GM19372 (cell line): Measurements from ENCODE around the gene LRRC38.

Experiments
- ATAC-seq: cut with Tn5 transposase; IDR thresholded peaks from one replicate; pipeline ENCODE4 v1.9.1; 2021; ENCODE audit warnings: mild to moderate bottlenecking, low read depth, moderate library complexity; ENCODE audit not compliant: unreplicated experiment

LRRC38 gene

DNA sequence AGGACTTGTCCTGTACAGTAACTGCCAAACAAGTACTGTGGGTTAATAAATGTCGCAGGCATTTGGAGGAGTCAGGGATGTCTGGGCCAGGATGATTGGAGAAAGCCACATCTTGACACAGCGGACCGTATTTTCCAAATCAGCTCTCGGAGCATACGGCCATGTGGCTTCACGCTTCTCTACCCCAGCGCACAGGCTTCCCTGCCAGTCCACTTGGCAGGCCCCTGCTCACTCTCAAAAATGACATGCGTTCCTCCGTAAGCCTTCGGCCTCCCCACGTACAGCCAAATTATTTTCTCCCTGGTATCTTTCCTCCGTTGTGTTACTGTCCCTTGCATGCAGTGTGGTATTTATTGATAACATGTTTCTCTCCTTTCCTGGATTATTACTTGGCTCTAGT is 7.2 kb upstream of the LRRC38 start:
- ATAC-seq, result no peak

DNA sequence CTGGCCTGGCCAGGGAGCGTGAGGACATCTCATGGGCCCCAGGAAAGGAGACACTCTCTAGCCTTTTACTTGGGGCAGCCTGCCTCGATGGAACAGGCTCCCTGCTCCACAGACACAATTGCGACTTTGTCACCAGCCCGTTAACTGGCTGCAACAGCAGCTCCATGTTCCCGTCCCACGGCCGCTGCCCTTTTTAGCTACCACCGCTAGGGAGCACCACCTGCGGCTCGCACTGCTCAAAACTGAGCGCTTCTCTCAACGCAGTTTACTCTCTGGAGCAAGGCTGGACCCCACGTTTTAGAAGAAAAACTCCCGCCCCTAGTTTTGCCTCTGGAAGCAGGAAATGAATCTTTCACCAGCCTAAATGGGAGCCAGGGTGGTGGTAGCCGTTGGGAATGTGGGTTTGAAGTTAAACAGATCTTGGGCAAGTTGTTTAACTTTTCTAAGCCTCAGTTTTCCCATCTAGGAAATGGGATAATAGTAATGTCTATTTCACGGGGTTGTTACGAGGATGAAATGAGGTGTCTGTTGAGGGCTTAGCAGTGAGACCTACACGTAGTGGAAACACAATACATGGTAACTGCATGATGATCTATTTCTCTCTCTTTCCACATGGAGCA is 3.5 kb upstream of the LRRC38 start:
- no peak for ATAC-seq

DNA sequence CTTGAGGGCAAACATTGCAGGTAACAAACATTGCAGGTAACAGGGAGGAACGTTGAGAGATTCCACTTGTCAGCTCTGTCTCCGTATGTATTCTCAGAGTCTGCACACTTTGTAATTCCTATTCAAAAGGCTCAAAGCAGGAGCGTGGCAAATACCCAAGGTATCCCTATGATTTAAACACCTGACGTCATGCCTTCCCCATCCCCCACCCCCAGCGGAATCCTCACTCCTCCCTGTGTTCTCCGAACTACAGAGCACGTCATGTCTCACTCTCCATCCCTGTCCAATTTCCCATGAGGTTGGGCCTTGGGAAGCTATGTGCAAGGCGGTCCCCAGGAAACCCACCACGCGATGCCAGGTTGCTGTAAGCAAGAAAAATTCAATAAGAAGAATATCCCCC is 2.8 kb upstream of the LRRC38 start:
- no peak for ATAC-seq

DNA sequence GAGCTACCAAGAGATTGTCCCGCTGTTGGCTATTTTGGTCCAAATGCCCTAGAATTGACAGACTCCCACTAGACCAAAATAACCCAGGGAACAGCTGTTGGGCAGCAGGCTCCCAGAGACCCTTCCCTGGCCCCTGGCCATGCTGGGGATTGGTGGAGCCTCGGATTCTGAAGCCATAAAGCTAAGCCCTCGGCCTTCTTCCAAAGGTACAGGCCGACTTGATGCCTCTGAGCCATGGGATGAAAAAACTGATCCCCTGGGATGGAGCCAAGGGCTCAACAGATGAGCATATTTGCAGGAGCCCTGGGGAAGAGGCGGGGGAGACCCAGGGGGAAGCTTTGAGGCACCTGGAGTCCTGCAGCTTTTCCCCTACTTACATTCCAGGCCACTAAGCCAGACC is 1.0 kb upstream of the LRRC38 start:
- ATAC-seq, result no peak

DNA sequence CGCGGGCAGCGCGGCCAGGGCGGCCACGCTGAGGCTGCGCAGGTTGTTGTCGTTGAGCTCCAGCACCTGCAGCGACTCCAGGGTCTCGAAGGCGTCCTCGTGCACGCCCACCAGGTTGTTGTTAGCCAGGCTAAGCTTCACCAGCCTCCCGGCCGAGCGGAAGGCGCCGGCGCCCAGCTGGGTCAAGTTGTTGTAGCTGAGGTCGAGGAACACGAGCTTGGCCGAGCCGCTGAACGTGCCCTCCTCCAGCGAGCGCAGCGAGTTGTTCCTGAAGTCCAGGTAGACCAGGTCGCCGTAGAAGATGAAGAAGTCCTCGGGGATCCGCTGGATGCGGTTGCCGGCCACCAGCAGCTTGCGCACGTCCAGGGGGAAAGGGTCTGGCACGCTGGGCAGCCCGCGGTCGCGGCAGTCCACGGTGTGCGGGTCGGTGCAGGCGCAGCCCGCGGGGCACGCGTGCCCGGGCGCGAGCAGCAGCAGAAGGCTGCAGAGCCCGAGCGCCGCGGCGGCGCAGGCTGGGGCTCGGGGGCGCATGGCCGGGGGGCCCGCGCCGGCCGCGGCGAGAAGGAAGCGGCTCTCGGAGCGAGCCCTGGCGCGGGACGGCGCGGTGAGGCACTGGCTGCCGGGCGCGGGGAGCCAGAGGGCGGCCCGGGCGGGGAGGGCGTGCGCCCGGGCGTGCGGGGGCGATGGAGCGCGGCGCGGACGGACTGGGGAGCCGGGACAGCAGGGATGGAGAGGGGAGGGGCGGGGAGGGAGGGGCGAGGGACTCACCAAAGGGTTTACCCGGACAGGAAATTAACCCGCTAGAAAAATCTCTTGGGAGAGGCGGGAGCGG is 524 bp downstream of the LRRC38 start:
- ATAC-seq, result no peak

DNA sequence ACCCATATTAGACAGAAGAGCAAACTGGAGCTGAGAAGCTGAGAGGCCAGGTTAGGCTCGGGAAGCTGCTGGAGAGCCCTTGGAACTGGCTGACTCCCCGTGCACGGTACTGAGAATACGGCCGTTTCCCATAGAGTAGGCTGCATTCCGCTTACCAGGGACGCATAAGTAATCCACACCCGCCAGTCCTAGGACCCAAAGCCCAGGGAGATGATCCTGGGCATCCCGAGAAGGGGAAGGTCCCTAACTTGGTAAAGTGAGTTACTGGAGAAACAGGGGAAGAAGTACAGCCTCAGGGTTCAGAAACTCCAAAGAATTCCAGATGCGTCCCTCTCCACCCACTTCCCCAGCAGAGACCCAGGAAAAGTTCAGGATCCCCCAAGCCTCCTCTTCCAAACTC is 1.3 kb downstream of the LRRC38 start:
- no peak for ATAC-seq

DNA sequence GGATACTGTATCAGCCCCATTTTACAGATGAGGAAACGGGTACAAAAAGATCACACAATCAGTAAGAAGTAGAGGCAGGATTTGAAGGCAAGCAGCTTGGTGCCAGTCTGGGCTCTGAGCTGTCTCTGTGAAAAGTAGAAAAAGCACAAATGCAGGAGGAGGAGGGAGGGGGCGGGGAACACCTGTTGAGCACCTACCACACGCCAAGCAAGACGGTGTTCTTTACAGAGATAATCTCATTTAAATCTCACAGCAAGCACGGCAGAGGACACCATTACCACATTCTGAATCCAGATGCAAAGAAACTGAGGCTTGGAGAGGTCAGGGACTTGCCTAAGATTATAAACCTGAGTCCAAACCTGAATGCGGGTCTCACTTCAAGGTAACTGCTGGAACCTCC is 3.3 kb downstream of the LRRC38 start:
- no peak for ATAC-seq

DNA sequence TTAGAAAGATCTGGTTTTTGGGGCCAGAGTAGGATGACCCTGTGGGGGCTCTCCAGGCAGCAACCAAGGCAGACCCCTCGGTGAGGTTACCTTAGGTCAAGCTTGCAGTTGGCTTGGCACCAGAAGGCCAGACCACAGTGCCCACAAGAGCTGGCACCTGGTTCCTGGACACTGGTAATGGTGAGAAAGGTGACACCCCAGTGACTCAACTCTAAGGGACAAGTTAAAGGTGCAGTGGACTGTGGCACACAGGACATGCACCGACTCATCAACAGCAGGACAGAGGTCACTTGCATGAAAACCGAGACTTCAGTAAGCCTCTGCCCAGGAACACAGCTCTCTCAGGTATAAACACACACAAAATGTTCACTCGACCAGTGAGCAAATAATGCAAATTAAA is 6.7 kb downstream of the LRRC38 start:
- ATAC-seq, result no peak

DNA sequence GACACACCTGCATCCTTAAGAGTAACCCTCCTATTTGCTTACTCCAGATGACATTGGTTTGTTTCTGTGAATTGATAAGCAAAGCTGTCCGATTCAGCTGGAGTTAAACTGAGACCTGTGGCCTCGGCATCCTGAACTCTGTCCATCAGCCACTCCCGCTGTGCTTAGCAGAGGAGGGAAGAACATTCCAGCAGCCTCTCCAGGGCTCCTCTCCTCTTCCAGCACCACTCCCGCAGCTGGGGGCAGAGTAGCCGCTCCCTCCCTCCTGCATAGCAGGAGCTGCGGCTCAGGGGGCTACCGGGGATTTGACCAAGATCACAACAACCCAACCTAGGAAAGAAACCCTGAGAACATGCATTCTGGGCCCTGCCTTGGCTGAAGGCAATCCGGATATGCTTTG is 8.8 kb downstream of the LRRC38 start:
- ATAC-seq, result no peak

DNA sequence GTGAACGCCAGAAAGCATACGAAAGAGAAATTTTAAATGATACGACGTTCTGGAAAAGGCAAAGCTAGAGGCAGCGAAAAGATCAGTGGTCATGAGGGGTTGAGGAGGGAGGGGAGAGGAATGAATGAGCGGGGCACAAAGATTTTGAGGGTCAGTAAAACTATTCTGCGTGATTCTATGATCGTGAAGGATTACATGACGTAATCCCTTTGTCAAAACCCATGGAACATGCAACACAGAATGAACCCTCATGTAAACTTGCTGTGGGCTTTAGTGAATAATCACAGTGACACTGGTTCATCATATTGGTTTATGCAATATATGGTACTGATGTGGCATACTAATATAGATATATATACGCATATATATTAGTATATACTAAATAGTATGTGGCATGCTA is 13.0 kb downstream of the LRRC38 start:
- ATAC-seq, result no peak

DNA sequence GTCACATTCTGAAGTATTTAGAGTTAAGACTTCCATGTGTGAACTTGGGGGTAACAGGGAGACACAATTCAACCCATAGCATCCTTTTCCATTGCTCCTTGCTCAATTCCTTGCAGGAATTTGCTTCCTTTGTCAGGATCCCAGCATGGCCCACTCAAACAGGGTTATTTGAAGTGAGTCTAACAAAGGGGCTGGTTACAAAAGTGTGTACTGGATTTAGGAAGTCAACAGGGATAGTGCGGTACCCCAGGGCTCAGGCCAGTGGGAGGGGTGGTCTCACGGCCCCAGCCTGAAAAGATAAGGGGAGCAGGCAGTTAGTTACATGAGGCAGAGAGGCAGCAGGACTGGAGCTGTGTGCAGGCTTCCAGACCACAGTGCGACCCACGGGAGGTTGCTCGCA is 14.4 kb downstream of the LRRC38 start:
- no peak for ATAC-seq

DNA sequence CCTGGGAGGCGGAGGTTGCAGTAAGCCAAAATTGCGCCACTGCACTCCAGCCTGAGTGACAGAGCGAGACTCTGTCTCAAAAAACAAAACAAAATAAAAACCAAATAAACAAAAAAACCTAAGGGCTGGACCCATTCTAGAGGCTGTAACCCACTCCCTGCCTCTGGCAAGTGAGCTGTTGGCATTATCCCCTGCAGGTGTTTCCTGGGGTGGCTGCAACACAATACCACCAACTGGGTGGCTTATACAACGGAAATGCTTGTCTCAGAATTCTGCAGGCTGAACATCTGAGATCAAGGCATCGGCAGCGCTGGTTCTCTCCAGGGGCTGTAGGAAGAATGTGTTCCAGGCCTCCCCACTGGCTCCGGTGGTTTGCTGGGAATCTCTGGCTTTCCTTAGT is 15.2 kb downstream of the LRRC38 start:
- ATAC-seq, result no peak

DNA sequence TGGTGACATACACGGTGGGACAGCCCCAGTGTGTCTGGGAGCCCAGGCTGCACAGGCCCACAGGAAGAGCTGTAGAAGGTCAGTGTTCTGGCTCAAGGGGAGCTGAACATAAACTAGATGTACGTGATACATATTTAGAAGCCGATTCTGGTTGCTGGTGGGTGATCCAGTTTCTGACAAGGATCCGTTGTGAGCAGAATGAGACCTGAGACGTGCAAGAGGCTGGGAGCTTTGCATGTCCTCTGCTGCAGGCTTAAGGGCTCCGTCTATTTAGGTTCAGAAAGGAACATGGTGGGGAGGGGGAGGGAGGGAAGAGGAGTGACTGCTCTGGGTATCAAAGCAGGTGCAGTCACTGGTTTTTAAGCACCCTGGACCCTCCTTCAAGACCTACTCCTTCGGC is 18.6 kb downstream of the LRRC38 start:
- ATAC-seq, result no peak

DNA sequence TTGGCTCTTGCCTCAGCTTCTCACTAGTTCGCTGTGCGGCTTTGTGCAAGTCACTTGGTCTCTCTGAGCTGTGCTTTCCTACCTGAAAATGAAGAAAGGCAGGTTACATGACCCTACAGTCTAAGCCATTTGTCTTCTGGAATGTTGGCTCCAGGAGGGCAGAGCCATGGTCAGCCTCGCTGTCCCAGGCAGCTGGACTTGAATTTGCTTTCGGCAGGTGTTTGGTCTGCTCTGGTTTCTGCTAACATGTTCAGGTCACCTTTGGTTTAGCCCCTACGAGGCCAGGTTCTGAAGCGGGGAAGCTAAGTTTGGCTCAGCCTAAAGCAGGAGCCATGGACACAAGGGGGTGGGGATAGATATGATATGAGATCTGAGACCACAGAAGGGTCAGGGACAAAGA is 19.1 kb downstream of the LRRC38 start:
- ATAC-seq, result no peak

DNA sequence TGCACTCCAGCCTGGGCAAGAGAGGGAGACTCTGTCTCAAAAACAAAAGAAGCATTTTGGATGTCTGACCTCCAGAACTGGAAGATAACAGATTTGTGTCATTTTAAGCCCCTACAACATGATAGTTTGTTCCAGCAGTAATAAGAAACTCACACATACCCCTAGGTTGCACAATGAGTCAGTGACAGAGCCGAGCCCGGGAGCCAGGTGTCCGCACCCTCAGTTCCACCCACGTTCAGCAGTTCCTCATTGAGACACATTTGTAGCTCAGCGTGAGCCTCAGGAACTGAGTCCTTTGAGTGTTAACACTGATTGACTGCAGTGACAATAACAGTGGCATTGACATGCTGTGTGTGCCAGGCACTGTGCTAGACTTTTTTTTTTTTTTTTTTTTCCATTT is 19.8 kb downstream of the LRRC38 start:
- no peak for ATAC-seq

DNA sequence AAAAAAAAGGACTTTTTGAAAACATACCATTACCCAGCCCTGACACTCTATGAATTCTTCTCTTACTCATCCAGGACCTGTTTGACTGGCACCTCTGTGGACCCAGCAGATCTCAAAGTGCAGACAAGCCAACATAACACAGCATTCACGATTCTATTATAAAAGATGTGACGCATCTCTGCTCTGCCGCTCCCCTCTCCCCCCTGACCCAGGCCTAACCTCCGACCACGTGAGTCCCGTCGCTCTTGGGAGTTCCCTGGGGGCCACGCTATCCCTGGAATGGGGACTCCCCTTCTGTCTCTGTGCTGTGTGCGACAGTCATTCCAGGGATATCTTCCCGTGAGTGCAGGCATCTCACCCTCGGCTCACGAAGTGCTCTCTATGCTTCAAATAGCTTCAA is 21.1 kb downstream of the LRRC38 start:
- no peak for ATAC-seq

DNA sequence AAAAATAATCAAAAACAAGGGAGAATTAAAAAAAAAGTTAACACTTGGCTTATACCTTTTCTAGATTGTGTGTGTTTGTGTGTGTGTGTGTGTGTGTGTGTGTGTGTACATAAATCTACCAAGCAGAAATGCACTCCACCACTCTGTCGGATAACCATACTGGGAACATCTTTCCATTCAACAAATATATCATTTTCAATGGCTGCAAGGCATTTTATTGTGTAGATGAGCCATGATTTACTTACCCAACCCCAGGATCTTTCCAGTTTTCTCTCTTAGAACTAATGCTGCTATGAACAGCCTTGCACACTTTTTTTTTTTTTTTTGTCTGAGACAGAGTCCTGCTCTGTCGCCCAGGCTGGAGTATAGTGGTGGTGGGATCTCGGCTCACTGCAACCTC is 25.8 kb downstream of the LRRC38 start:
- no peak for ATAC-seq

DNA sequence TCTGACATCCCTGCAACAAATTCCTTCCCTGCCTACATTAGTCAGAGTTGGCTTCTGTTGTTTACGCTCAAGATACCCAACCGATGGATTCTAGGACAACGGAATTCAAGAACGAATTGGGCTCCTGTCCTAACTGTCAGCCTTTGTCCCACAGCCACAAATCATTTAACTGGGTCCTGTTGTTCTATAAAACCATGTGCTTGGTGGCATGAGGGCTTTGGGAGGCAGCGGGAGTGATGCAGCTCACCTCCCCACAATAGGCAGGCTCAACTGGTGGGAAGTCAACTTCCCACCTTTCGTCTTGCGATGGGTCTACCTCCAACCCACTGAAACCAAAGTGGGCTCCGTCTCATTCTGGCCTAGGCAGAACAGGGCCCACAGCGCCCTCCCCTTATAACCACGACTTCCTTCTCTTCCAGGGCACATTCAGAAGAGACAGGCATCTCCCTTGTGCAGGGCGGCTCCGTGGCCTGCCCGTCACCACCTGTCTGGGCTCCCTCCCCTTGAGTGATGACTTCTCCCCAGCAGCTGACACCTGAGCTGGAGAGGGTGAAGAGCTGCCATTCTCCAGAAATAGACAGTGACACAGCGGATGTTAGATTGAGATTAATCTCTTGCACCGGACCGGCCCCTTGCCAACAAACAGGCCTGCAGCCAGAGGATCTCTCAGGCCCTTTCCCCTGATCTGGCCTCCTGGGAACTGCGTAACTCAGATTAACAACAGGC is 26.5 kb downstream of the LRRC38 start:
- no peak for ATAC-seq

DNA sequence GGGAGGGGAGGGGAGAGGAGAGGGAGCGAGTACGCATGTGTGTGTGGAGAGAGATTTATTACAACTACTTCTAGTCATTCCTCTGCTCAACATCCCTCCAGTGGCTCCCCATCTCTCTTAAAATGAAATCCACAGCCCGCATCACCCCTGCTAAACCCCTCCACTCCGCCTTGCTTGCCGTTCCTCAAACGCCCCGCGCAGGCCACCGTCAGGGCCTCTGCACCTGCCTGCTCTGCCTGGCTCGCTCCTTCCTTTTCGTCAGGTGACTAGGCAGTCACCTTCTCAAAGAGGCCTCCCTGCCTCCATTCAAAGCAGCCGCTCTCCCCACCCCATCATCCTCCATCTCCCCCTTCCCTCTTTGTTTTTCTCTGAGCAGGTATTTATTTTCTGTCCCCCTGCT is 29.9 kb downstream of the LRRC38 start:
- no peak for ATAC-seq

DNA sequence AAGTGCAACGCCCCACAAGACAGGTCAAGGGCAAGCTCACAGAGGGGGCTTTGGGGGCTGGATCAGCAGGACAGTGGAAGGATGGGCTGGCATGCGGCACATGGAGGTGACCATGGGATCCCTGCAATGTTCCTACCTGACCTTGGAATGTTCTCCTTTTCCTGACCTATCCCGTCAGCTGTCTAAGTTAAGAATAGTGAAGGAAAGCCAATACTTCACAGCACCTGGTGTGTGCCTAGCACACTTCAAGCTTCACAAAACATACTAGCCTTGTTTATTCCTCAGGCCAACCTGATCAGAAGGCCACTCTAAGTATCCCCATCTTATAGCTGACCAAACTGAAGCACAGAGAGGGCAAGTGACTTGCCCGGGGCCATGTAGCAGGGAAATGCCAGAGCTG is 31.2 kb downstream of the LRRC38 start:
- ATAC-seq, result no peak

DNA sequence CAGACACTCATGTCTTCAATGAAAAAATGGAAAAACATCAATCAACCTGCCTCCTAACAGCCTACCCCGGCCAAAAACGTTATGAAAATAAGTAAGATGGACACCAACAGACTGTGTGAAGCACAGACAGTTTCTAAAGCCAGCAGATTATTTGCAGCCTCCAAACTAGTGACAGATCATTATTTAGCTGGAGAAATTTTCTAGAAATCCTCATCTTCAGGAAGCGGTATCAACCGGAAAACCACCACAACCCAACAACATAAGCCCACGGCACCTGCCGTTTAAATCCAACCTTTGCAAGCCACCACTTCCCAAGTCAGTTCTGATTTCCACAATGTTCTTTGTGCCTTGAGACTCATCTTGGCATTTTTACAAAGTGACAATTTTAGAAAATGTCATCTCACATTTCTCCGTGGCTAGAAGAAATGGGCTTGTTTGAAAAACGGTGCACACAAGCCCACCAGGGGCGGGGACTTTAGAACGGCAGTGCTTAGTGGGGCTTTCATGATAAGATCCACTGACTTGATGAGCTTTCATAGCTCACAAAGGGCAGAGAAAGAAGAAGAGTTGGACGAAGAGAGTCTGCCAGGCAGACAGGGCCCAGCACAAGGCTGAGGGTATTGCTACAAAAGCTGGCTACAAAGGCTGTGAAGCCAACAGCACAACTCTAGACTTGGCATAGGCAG is 34.5 kb downstream of the LRRC38 start:
- no peak for ATAC-seq
